Esophagus muscularis mucosa (tissue), 4 donors: ENCODE results near the gene KYNU. TPM values are rescaled to one million over a fixed set of nuclear protein-coding genes. Genes with fewer than 3 reads are reported as not detected.

Experiments
- DNase-seq: peaks from one replicate; pipeline ENCODE4 v3.0.0-alpha.2; 2017; ENCODE audit errors: extremely low spot score
- H3K27ac ChIP-seq, 4 donors: fragments of 200-600 bp; sonication (generic); replicated peaks in 1 of 4; 1 replicate in 3 of 4; 2 replicates in 1 of 4; pipeline ENCODE4 v1.5.1; 2016 to 2019; ENCODE audit warnings: mild to moderate bottlenecking in 1 of 4
- H3K27me3 ChIP-seq, 4 donors: fragments of 200-600 bp; sonication (generic); one replicate each; pipeline versions ENCODE4 v1.5.1 to v1.6.0; 2016 to 2019
- H3K36me3 ChIP-seq, 4 donors: fragments of 200-600 bp; sonication (generic); one replicate each; pipeline ENCODE4 v1.5.1; 2016 to 2019
- H3K4me1 ChIP-seq, 4 donors: fragments of 200-600 bp; sonication (generic); one replicate each; pipeline ENCODE4 v1.5.1; 2016 to 2019
- H3K4me3 ChIP-seq, 4 donors: fragments of 200-600 bp; sonication (generic); 1 replicate in 2 of 4; 2 replicates in 2 of 4; pipeline ENCODE4 v1.5.1; 2016 to 2019; ENCODE audit warnings: mild to moderate bottlenecking in 4 of 4, moderate library complexity in 1 of 4
- H3K9me3 ChIP-seq, 4 donors: fragments of 200-600 bp; sonication (generic); 1 replicate in 3 of 4; 2 replicates in 1 of 4; pipeline ENCODE4 v1.5.1; 2016 to 2019
- CTCF ChIP-seq, 3 experiments: fragments of 200-600 bp in 2 of 3; fragments of 450-650 bp in 1 of 3; sonication (generic) in 2 of 3; IDR thresholded peaks; one replicate each; pipeline ENCODE4 v1.5.1; 2017 to 2019; ENCODE audit warnings: antibody characterized with exemption in 3 of 3, mild to moderate bottlenecking in 2 of 3, moderate library complexity in 1 of 3
- EP300 ChIP-seq: sonication (generic); formaldehyde crosslinking; IDR thresholded peaks from one replicate; pipeline ENCODE4 v1.6.1; 2017; ENCODE audit warnings: antibody characterized with exemption
- POLR2A ChIP-seq: fragments of 450-650 bp; IDR thresholded peaks from one replicate; pipeline ENCODE4 v1.6.1; 2017; ENCODE audit warnings: antibody characterized with exemption, moderate library complexity, mild to moderate bottlenecking, low read depth
- POLR2AphosphoS5 ChIP-seq, 2 donors: sonication (generic); formaldehyde crosslinking; IDR thresholded peaks; one replicate each; pipeline ENCODE4 v1.6.1; 2017; ENCODE audit warnings: antibody characterized with exemption in 2 of 2
- WGBS: methylation state at CpG from one replicate; pipeline ENCODE4 v1.1.5; 2018; 5-methylcytosine and 5-hydroxymethylcytosine counted together
- intact Hi-C: fragments of 100-400 bp; cut with DNase I; formaldehyde crosslinking; loops from one replicate; pipeline ENCODE4 v1.15.1; 2023
- total RNA-seq, 4 donors: library from RNA; depleted of rRNA; stranded (reverse); fragments of >200 nt; gene quantifications; one replicate each; pipeline versions ENCODE4 v1.1.0 to v1.2.1, GENCODE V29; 2016

KYNU gene
- total RNA-seq, 4 donors from 2014 or later, result 1.2 to 9.4 (median 3.9) TPM

GRCh38 chr2:142989273-142990204, 112.1 kb downstream of the KYNU start:
- intact Hi-C loops, result loop anchor here (10.0 kb wide), 1 partner anchor 305 kb away; no protein-coding TSS in a partner anchor
- H3K4me1 ChIP-seq, result peaks cover 0 to 3% (median 0%) of the 10 kb centered on the region in 4 donors
- H3K27ac ChIP-seq, result no peak overlapping the region
- TF ChIP-seq CTCF (IDR thresholded peaks at IDR 0.05), result peak; percentile 23 to 52 (median 42)
- TF ChIP-seq EP300, result no peak
- no peak for DNase-seq
- H3K9me3 ChIP-seq, result no peaks in the 10 kb centered on the region
- H3K27me3 ChIP-seq, result no peaks in the 10 kb centered on the region
- no peak overlapping the region for H3K4me3 ChIP-seq
- H3K36me3 ChIP-seq, result no peaks in the 10 kb centered on the region
- 29% methylated on average over 5 of the region's 5 CpGs for WGBS

- Histone ChIP-seq H3K27ac (no peak overlapping the region), H3K9me3 (no peaks in the 10 kb centered on the region), H3K4me3 (no peak overlapping the region), H3K36me3 (no peaks in the 10 kb centered on the region), H3K4me1 (peaks cover 0 to 3% (median 0%) of the 10 kb centered on the region in 4 donors), H3K27me3 (peaks cover 0 to 5% (median 0%) of the 10 kb centered on the region in 4 donors)
- DNase-seq, result no peak
- TF ChIP-seq POLR2A (no peak), EP300 (no peak), CTCF (IDR thresholded peaks at IDR 0.05) (no peak), POLR2AphosphoS5 (IDR thresholded peaks at IDR 0.05) (no peak)
- intact Hi-C loops, result no loop called here
- 87% methylated on average over 3 of the region's 3 CpGs for WGBS
Observed at GRCh38 chr2:142991295-142991694, 113.8 kb downstream of the KYNU start.

GRCh38 chr2:142992840-142993239, 115.4 kb downstream of the KYNU start:
- WGBS, result 63% methylated on average over 4 of the region's 4 CpGs
- no peak overlapping the region for H3K4me3 ChIP-seq
- H3K27ac ChIP-seq, result no peak overlapping the region
- H3K27me3 ChIP-seq, result peaks cover 0 to 10% (median 0%) of the 10 kb centered on the region in 4 donors
- TF ChIP-seq POLR2A (no peak), EP300 (no peak), POLR2AphosphoS5 (IDR thresholded peaks at IDR 0.05) (no peak), CTCF (IDR thresholded peaks at IDR 0.05) (no peak)
- H3K9me3 ChIP-seq, result no peaks in the 10 kb centered on the region
- peaks cover 0 to 3% (median 0%) of the 10 kb centered on the region in 4 donors for H3K4me1 ChIP-seq
- no peaks in the 10 kb centered on the region for H3K36me3 ChIP-seq
- no peak for DNase-seq
- intact Hi-C loops, result no loop called here

GRCh38 chr2:142993771-142994170, 116.3 kb downstream of the KYNU start:
- DNase-seq, result no peak
- no peak overlapping the region for H3K4me3 ChIP-seq
- TF ChIP-seq POLR2A (no peak), EP300 (no peak), POLR2AphosphoS5 (IDR thresholded peaks at IDR 0.05) (no peak), CTCF (IDR thresholded peaks at IDR 0.05) (no peak)
- 42% methylated on average over 2 of the region's 2 CpGs for WGBS
- intact Hi-C loops, result no loop called here
- H3K9me3 ChIP-seq, result no peaks in the 10 kb centered on the region
- peaks cover 0 to 3% (median 0%) of the 10 kb centered on the region in 4 donors for H3K4me1 ChIP-seq
- no peak overlapping the region for H3K27ac ChIP-seq
- peaks cover 0 to 10% (median 0%) of the 10 kb centered on the region in 4 donors for H3K27me3 ChIP-seq
- no peaks in the 10 kb centered on the region for H3K36me3 ChIP-seq
